ENCODE data around the gene SRRM5. TPM values are rescaled to one million over a fixed set of nuclear protein-coding genes. Genes with fewer than 3 reads are reported as not detected.
A peak's percentile ranks its signal among the peaks of the same experiment; 100 is the strongest.

The SRRM5 gene, protein sequence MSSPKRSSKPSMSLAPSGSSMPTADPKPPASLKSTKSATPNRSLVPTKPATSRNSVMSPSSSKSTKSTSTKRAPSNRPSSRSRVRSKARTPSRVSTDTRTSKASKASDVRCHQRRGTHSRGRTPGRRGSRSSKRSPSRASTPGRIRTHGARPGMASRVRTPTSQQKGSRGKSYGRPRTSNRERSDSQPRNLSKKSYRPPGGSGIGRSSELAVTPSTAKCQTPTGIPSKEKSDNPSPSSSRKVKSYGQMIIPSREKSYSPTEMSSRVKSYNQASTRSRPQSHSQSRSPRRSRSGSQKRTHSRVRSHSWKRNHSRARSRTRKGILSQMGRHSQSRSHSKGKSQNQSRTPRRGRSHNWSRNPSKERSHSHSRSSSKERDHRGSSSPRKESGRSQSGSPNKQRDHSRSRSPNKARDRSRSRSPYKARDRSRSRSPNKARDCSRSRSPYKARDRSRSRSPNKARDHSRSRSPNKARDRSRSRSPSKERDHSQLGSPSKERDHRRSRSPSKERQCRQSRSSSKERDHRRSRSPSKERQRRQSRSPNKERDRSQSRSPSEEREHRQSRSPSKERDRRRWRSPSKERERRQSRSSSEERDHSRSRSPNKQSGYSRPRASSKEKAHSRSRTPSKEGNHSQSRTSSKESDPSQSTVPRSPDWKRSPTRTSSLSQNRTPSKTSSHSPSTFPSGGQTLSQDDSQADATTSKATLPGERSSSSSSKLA
- 1 to 10 TPM; 1.4 TPM for total RNA-seq
- polyA plus RNA-seq = under 1 TPM in 2 of 3 donors, not detected in 1; 0.08 to 0.94 TPM
- 0 to 0.64 (median 0.14) reads per million in 6 experiments for total RNA-seq

DNA sequence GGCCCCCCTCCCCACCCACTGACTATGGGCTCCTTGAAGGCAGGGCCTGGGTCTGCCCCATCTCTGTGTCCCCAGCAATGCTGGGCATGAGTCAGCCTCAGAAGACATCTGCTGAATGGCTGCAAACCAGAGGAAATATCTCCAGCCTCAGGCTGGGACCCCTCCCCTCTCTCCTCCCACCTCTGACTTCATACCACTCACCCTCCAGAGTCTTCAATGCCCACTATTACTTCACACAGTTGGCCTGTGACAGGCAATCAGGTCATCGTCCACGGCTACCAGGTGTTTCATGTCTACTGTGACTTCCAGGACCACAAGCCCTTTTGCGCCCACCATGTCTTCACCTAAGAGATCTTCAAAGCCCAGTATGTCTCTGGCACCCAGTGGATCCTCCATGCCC is at the start of gene SRRM5:
TSS of gene SRRM5 (plus strand) at position 301 of the 400 bp plus-strand sequence. CDS start at position 335, 34 bp downstream.
- POLR2A ChIA-PET = interaction anchor here (0.7 kb wide), 1 partner anchor 8 kb away, joined by 4 read pairs; no protein-coding TSS in a partner anchor
- Mint-ChIP-seq H3K9me3 (no peaks in the 10 kb centered on the region), H3K4me3 (peak within 1 kb of the TSS in 1 of 10 donors; percentile 22), H3K27me3 (no peaks in the 10 kb centered on the region), H3K36me3 (peaks cover 0 to 54% (median 10%) of the 10 kb centered on the region in 3 donors), H3K27ac (peak within 1 kb of the TSS in 9 of 10 donors; percentile 43 to 86 (median 73)), H3K4me1 (peaks cover 27 to 64% (median 51%) of the 10 kb centered on the region in 4 donors)
- ATAC-seq (no peak), DNase-seq (no peak)

DNA sequence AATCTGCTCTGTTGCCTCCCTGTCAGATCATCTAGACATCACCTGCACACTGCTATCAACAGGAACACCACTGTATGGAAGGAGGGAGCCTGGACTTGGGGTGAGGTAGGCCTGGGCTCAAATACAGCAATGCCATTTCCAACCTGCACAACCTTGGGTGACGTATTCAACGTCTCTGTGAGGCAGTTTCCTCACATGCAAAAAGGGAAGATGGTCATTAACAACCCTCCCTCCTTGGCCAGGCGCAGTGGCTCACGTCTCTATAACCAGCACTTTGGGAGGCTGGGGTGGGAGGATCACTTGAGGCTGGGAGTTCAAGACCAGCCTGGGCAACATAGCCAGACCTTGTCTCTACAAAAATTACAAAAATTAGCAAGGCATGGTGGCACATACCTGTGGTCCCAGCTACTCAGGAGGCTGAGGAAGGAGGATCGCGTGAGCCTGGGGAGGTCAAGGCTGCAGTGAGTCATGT is 49.6 kb upstream of the SRRM5 start:
- POLR2A ChIA-PET = interaction anchor here (0.6 to 7.6 kb wide), 8 partner anchors 12 to 102 kb away, joined by 3 to 35 read pairs (median 4); partner anchors contain the start of genes IRGQ, PINLYP, XRCC1 and ZNF576
- peaks cover 0 to 1% (median 0%) of the 10 kb centered on the region in 9 donors for H3K9me3 Mint-ChIP-seq
- peak; percentile 6 to 8 for ATAC-seq
- H3K27me3 Mint-ChIP-seq = no peaks in the 10 kb centered on the region
- peak overlapping the region; percentile 91 to 98 (median 96) for H3K27ac Mint-ChIP-seq
- DNase-seq = peak in 2 of 10 donors; percentile 5 to 15
- peaks cover 35 to 69% (median 67%) of the 10 kb centered on the region in 4 donors for H3K4me1 Mint-ChIP-seq
- H3K4me3 Mint-ChIP-seq = peak overlapping the region; percentile 75 to 91 (median 84)
- peaks cover 0 to 35% (median 1%) of the 10 kb centered on the region in 3 donors for H3K36me3 Mint-ChIP-seq

DNA sequence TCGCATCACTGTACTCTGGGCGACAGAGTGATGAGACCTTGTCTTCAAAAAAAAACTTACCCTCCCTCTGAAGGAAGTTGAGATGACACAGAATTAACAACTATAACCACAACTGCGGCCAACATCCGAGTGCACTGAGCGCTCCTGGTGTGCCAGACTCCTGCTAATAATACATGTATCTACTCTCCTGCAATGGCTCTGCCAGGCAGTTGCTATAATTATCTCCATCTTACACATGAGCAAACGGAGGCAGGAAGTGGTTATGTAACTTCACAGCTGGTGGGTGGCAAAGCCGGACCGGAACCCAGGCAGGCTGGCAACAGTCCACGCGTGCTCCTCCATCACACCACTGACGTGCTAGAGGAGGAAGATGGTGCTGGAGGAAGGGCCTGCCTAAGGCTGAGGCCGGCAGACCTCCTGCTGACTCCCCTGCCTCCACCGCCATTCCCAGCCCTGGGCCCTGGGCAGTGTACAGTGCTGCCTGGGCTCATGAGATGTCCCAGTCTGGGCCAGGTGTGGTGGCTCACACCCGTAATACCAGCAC is 49.1 kb upstream of the SRRM5 start:
- peak overlapping the region; percentile 75 to 91 (median 84) for H3K4me3 Mint-ChIP-seq
- peaks cover 35 to 68% (median 67%) of the 10 kb centered on the region in 4 donors for H3K4me1 Mint-ChIP-seq
- POLR2A ChIA-PET = interaction anchor here (0.5 to 7.6 kb wide), 8 partner anchors 11 to 103 kb away, joined by 3 to 35 read pairs (median 3); partner anchors contain the start of genes IRGQ, PINLYP, XRCC1 and ZNF576
- peak overlapping the region; percentile 91 to 98 (median 96) for H3K27ac Mint-ChIP-seq
- DNase-seq = peak; percentile 38 to 93 (median 76)
- no peaks in the 10 kb centered on the region for H3K27me3 Mint-ChIP-seq
- H3K9me3 Mint-ChIP-seq = peaks cover 0 to 1% (median 0%) of the 10 kb centered on the region in 9 donors
- H3K36me3 Mint-ChIP-seq = peaks cover 0 to 33% (median under 1%) of the 10 kb centered on the region in 3 donors
- ATAC-seq = peak; percentile 84 to 92

DNA sequence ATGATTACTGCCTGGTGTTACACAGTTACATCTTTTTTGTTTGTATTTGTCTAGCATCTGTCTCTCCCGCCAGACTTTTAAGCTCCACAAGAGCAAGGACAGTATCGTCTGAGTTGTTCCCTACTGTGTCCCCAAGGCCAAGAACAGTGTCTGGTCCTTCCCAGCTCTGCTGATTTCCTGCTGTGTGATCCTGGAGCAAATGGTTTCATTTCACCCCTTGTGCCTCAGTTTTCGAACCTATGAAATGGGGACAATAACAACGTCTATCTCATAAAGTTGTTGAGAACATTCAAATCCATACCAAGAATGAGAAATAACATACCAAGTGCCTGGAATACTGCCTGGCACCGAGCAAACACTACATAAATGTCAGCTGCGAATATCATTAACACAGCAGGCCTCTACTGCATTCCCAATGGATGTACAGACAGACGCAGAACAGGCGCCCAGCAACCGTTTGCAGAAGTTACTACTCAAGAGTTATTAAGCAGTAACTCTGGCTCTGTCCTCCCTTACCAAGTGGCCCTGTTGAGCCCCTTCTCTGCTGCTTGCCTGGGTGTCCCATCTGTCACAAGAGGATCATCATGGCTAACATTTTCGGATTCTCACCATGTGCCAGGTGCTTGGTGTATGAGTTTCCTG is 48.0 kb upstream of the SRRM5 start:
- Mint-ChIP-seq H3K4me3 (peak overlapping the region; percentile 3 to 91 (median 66)), H3K9me3 (peaks cover 0 to 1% (median 0%) of the 10 kb centered on the region in 9 donors), H3K36me3 (peaks cover 0 to 27% (median 0%) of the 10 kb centered on the region in 3 donors), H3K27me3 (no peaks in the 10 kb centered on the region), H3K27ac (peak overlapping the region; percentile 91 to 98 (median 96)), H3K4me1 (peaks cover 35 to 68% (median 66%) of the 10 kb centered on the region in 4 donors)
- no peak for ATAC-seq
- no peak for DNase-seq
- POLR2A ChIA-PET = interaction anchor here (0.7 to 7.6 kb wide), 4 partner anchors 11 to 32 kb away, joined by 3 to 35 read pairs (median 4); partner anchors contain the start of genes IRGQ, XRCC1 and ZNF576

DNA sequence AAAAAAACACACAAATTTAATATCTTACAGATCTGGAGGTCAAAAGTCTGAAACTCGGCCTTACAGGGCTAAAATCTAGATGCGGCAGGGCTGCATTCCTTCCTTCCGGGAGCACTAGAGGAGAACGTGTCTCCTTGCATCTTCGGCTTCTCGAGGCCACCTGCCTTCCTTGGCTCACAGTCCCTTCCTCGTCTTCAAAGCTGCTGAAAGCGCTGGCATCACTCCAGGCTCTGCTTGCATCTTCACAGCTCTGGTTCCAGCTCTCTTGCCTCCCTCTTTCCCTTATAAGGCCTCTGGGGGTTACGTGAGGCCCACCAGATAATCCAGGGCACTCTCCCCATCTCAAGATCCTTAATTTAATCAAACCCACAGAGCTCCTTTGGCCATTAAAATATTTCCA is 47.1 kb upstream of the SRRM5 start:
- H3K36me3 Mint-ChIP-seq = peaks cover 0 to 21% (median 0%) of the 10 kb centered on the region in 3 donors
- peak in 3 of 10 donors; percentile 10 to 19 (median 15) for DNase-seq
- POLR2A ChIA-PET = interaction anchor here (0.9 to 7.6 kb wide), 2 partner anchors 15 to 31 kb away, joined by 4 to 35 read pairs; partner anchors contain the start of genes IRGQ and ZNF576
- H3K9me3 Mint-ChIP-seq = peaks cover 0 to 1% (median 0%) of the 10 kb centered on the region in 9 donors
- peaks cover 35 to 67% (median 64%) of the 10 kb centered on the region in 4 donors for H3K4me1 Mint-ChIP-seq
- H3K27me3 Mint-ChIP-seq = no peaks in the 10 kb centered on the region
- peak overlapping the region in 6 of 10 donors; percentile 29 to 62 (median 46) for H3K4me3 Mint-ChIP-seq
- H3K27ac Mint-ChIP-seq = peak overlapping the region; percentile 87 to 98 (median 94)
- no peak for ATAC-seq

DNA sequence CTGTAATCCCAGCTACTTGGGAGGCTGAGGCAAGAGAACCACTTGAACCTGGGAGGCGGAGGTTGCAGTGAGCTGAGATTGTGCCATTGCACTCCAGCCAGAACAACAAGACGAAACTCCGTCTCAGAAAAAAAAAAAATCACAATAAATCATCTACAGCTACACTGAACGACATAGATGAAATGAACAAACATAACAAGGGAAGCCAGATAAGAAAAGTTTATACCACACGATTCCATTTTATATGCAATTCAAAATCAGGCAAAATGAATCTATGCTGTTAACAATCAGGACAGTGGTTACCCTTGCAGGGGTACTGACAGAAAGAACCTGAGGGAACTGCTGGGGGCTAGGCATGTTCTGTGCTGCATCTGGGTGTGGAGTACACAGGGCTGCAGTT is 42.2 kb upstream of the SRRM5 start:
- Mint-ChIP-seq H3K27me3 (no peaks in the 10 kb centered on the region), H3K4me1 (peaks cover 23 to 59% (median 51%) of the 10 kb centered on the region in 4 donors), H3K36me3 (peaks cover 0 to 22% (median 0%) of the 10 kb centered on the region in 3 donors), H3K27ac (peak overlapping the region in 8 of 10 donors; percentile 40 to 86 (median 74)), H3K9me3 (peaks cover 0 to 1% (median 0%) of the 10 kb centered on the region in 9 donors), H3K4me3 (peak overlapping the region in 1 of 10 donors; percentile 4)
- ATAC-seq (no peak), DNase-seq (no peak)
- POLR2A ChIA-PET = interaction anchor here (1.3 kb wide), 1 partner anchor 36 kb away, joined by 6 read pairs; no protein-coding TSS in a partner anchor

DNA sequence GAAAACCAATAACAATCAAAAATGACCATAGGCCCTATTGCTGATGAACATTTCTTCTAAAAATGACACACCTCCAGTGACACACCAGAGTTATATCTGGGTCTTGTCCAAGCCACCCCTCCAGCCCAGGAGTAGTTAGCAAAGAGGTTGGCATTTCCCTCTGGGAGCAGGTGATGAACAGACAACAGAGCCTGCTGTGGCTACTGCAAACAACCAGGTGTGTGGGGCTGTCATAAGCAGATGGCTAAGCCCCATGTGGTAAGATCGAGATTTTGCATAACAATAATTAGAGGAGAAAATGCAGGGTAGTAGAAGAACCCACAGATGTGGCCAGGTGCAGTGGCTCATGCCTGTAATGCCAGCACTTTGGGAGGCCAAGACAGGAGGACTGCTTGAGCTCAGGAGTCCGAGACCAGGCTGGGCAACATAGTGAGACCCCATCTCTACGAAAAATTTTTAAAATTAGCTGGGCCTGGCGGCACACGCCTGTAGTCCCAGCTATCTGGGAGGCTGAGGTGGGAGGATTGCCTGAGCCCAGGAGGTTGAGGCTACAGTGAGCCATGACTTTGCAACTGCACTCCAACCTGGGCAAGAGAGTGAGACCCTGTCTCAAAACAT is 41.6 kb upstream of the SRRM5 start:
- ATAC-seq (no peak), DNase-seq (no peak)
- H3K27ac Mint-ChIP-seq = peak overlapping the region; percentile 16 to 87 (median 76)
- peaks cover 21 to 59% (median 51%) of the 10 kb centered on the region in 4 donors for H3K4me1 Mint-ChIP-seq
- peak overlapping the region in 1 of 10 donors; percentile 7 for H3K4me3 Mint-ChIP-seq
- H3K9me3 Mint-ChIP-seq = no peaks in the 10 kb centered on the region
- H3K36me3 Mint-ChIP-seq = peaks cover 0 to 26% (median 0%) of the 10 kb centered on the region in 3 donors
- POLR2A ChIA-PET = interaction anchor here (1.2 to 1.3 kb wide), 2 partner anchors 37 kb away, joined by 4 to 6 read pairs; partner anchors contain the start of gene ZNF575
- H3K27me3 Mint-ChIP-seq = no peaks in the 10 kb centered on the region

DNA sequence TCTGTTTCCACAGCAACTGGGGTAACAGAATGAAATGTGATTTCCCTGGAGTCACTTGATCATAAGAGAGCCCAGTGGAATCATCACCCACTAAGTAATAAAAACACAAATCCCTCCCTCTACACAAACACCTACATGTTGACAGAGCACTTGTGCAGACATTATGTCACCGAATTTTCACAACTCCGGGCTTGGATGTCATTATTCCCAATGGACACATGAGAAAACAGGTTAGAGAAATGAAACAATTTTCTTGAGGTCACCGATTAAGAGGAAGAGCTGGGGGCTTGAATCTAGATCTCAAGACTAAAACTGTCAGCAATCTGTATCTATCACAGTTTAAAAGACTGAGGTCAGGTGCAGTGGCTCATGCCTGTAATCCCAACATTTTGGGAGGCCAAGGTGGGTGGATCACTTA is 39.7 kb upstream of the SRRM5 start:
- Mint-ChIP-seq H3K36me3 (peaks cover 0 to 24% (median 0%) of the 10 kb centered on the region in 3 donors), H3K4me3 (peak overlapping the region in 4 of 10 donors; percentile 9 to 47 (median 31))
- POLR2A ChIA-PET = interaction anchor here (0.8 to 4.7 kb wide), 2 partner anchors 11 to 24 kb away, joined by 3 to 55 read pairs; partner anchors contain the start of genes IRGQ and ZNF576

DNA sequence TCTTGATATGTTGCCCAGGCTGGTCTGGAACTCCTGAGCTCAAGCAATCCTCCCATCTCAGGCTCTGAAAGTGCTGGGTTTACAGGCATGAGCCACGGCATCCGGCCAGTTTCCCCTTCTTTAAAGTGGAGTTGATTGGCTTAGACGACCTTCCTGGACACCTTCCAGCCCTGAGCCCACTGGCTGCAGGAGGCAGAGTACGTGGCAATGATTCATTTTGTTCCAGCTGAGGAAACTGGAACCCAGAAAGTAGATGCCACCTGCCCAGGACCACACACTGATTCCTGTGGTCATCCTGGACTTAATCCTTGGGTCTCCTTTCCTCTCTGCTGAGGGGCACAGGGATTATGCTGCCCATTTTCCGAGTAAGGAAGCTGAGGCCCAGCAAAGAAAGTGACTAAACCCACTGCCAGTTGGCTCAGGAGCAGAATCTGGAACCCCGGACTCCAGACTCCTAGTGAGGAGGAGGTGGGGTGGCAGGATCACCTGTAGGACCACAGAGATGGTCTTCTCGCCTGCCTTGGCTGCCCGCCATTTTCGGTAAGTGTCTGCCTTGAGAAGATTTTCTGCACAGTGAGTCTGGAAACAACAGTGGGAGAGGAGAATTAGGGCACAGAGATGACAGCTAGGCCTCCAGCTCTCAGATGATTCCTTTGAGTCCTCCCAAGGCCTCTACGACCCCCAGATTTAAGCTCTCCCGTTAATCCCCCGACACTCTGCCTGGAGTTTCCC is 37.3 kb upstream of the SRRM5 start:
- Mint-ChIP-seq H3K4me1 (peaks cover 26 to 68% (median 63%) of the 10 kb centered on the region in 4 donors), H3K4me3 (peak overlapping the region; percentile 91 to 99 (median 96)), H3K9me3 (no peaks in the 10 kb centered on the region), H3K27ac (peak overlapping the region; percentile 87 to 100 (median 98)), H3K36me3 (peaks cover 0 to 20% (median 0%) of the 10 kb centered on the region in 3 donors), H3K27me3 (no peaks in the 10 kb centered on the region)
- DNase-seq (no peak), ATAC-seq (no peak)
- POLR2A ChIA-PET = interaction anchor here (0.6 to 4.7 kb wide), 10 partner anchors 11 to 111 kb away, joined by 3 to 55 read pairs (median 4); partner anchors contain the start of genes IRGQ and ZNF576

More for the DNA sequence above, 39.7 kb upstream of the SRRM5 start:
- no peak for DNase-seq
- Mint-ChIP-seq H3K27ac (peak overlapping the region; percentile 12 to 79 (median 66)), H3K4me1 (peaks cover 24 to 62% (median 55%) of the 10 kb centered on the region in 4 donors), H3K9me3 (no peaks in the 10 kb centered on the region), H3K27me3 (no peaks in the 10 kb centered on the region)
- no peak for ATAC-seq
